Measurements from ENCODE around the gene BRD9. TPM values are rescaled to one million over a fixed set of nuclear protein-coding genes. Genes with fewer than 3 reads are reported as not detected.

Gene BRD9
- total RNA-seq, 1 donor from 2014 or later: 104 TPM

DNA sequence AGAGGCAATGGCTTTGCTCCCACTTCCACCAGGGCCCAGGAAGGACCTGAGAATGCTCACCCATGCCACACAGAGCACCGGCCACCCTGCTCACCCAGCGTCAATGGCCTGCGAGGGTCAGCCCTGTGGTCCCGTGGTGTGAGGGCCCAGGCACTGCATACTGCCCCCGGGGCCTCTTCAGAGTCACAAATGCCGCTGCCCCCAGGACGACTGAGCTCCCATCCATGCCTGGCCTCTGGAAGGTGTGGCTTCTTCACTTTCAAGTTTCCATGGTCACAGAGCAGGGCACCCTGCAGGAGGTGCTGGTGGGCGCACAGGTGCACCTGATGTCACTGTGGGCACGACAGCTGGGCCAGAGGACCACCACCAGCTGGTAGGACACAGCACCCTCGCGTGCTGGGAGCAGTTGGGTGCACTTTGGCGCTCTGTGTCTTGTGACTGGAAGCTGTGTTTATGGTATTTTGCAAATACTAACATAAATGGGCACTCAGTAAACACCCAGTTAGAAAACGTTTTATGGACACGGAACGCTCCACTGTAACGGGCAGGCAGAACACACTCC is 29.3 kb downstream of the BRD9 start:
- H3K36me3 Mint-ChIP-seq (ENCODE audit: unreplicated experiment): no peaks in the 10 kb centered on the region
- peaks cover 3% of the 10 kb centered on the region for H3K4me1 Mint-ChIP-seq (ENCODE audit: low read depth, unreplicated experiment)
- TF ChIP-seq CTCF (IDR thresholded peaks at IDR 0.05; ENCODE audit: partially characterized antibody, unreplicated experiment): no peak
- H3K9me3 Mint-ChIP-seq (ENCODE audit: unreplicated experiment): peaks cover 8% of the 10 kb centered on the region
- no peak overlapping the region for H3K27ac Mint-ChIP-seq (ENCODE audit: unreplicated experiment)
- DNase-seq: no peak
- no peak overlapping the region for H3K4me3 Mint-ChIP-seq (ENCODE audit: unreplicated experiment)
- peaks cover 2% of the 10 kb centered on the region for H3K27me3 Mint-ChIP-seq (ENCODE audit: unreplicated experiment)

- Mint-ChIP-seq H3K27me3 (ENCODE audit: unreplicated experiment) (peaks cover 2% of the 10 kb centered on the region), H3K27ac (ENCODE audit: unreplicated experiment) (no peak overlapping the region), H3K4me1 (ENCODE audit: low read depth, unreplicated experiment) (peaks cover 3% of the 10 kb centered on the region), H3K9me3 (ENCODE audit: unreplicated experiment) (peaks cover 4% of the 10 kb centered on the region), H3K36me3 (ENCODE audit: unreplicated experiment) (no peaks in the 10 kb centered on the region), H3K4me3 (ENCODE audit: unreplicated experiment) (no peak overlapping the region)
- TF ChIP-seq CTCF (IDR thresholded peaks at IDR 0.05; ENCODE audit: partially characterized antibody, unreplicated experiment): no peak
- DNase-seq: no peak
Observed at GRCh38 chr5:862367-863243, 30.0 kb downstream of the BRD9 start.

- TF ChIP-seq CTCF (IDR thresholded peaks at IDR 0.05; ENCODE audit: partially characterized antibody, unreplicated experiment): no peak
- Mint-ChIP-seq H3K4me1 (ENCODE audit: low read depth, unreplicated experiment) (peaks cover 3% of the 10 kb centered on the region), H3K4me3 (ENCODE audit: unreplicated experiment) (no peak overlapping the region), H3K27ac (ENCODE audit: unreplicated experiment) (no peak overlapping the region), H3K36me3 (ENCODE audit: unreplicated experiment) (no peaks in the 10 kb centered on the region), H3K9me3 (ENCODE audit: unreplicated experiment) (peaks cover 3% of the 10 kb centered on the region), H3K27me3 (ENCODE audit: unreplicated experiment) (peaks cover 5% of the 10 kb centered on the region)
- no peak for DNase-seq
Observed at GRCh38 chr5:861442-862366, 30.9 kb downstream of the BRD9 start.

DNA sequence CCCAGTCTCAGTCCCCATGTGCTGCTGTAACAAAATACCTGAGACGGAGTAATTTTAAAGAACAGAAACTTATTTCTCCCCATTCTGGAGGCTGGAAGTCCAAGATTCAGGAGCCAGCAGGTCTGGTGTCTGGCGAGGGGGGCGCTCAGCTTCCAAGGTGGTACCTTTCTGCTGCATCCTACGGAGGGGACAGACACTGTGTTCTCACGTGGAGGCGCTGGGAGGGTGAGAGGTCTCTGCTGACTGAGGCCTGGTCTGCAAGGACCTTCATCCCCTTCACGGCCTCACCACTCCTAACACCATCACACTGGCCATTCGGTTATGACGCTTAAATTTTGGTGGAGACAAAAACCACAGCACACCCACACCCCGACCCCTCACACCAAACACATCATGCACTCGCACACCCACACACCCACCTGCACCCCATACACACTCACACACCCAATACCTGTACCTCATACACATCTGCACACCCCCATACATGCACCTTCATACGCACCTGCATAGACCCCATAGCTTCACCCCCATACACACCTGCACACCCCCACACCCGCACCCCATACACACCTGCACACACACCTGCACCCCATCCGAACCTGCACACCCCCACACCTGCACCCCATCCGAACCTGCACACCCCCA is 32.0 kb downstream of the BRD9 start:
- DNase-seq: no peak
- Mint-ChIP-seq H3K4me1 (ENCODE audit: low read depth, unreplicated experiment) (peaks cover 3% of the 10 kb centered on the region), H3K9me3 (ENCODE audit: unreplicated experiment) (peaks cover 3% of the 10 kb centered on the region), H3K36me3 (ENCODE audit: unreplicated experiment) (no peaks in the 10 kb centered on the region), H3K27ac (ENCODE audit: unreplicated experiment) (no peak overlapping the region), H3K27me3 (ENCODE audit: unreplicated experiment) (peaks cover 5% of the 10 kb centered on the region), H3K4me3 (ENCODE audit: unreplicated experiment) (no peak overlapping the region)
- TF ChIP-seq CTCF (IDR thresholded peaks at IDR 0.05; ENCODE audit: partially characterized antibody, unreplicated experiment): no peak
